ENCODE results near the gene G2E3. TPM values are rescaled to one million over a fixed set of nuclear protein-coding genes. Genes with fewer than 3 reads are reported as not detected.

G2E3 gene
- total and polyA plus RNA-seq, 2 of the 13 experiments (the other 11 are each of a cell fraction or from before 2014, with no cell fraction given): 22.8 to 63.0 TPM

- TF ChIP-seq PAF1 (CRISPR knock-in tag; IDR thresholded peaks at IDR 0.05) (peak; percentile 29; the same call in 1 of the 2 replicates), ISX (CRISPR knock-in tag; conservative IDR thresholded peaks at IDR 0.05) (peak; percentile 97), TAF15 (IDR thresholded peaks at IDR 0.05; ENCODE audit: low read depth, low read length, poor library complexity, severe bottlenecking) (peak; percentile 99), ZNF18 (CRISPR knock-in tag; IDR thresholded peaks at IDR 0.05; ENCODE audit: insufficient replicate concordance) (peak; percentile 90), PRPF4 (IDR thresholded peaks at IDR 0.05; ENCODE audit: low read depth, low read length, poor library complexity, severe bottlenecking) (no peak), FOXK2 (IDR thresholded peaks at IDR 0.05) (no peak), ZNF878 (CRISPR knock-in tag; IDR thresholded peaks at IDR 0.05) (peak; percentile 95), ZNF44 (CRISPR knock-in tag; IDR thresholded peaks at IDR 0.05) (peak; percentile 99), REPIN1 (CRISPR knock-in tag; IDR thresholded peaks at IDR 0.05; ENCODE audit: borderline replicate concordance, low read depth) (peak; percentile 99), ZNF563 (CRISPR knock-in tag; IDR thresholded peaks at IDR 0.05) (peak; percentile 99), HDAC1 (CRISPR knock-in tag; IDR thresholded peaks at IDR 0.05) (peak; percentile 99), ZNF160 (CRISPR knock-in tag; IDR thresholded peaks at IDR 0.05) (peak; percentile 96), ZNF280D (CRISPR knock-in tag; IDR thresholded peaks at IDR 0.05) (no peak)
- TF ChIP-seq, protein P1, sequence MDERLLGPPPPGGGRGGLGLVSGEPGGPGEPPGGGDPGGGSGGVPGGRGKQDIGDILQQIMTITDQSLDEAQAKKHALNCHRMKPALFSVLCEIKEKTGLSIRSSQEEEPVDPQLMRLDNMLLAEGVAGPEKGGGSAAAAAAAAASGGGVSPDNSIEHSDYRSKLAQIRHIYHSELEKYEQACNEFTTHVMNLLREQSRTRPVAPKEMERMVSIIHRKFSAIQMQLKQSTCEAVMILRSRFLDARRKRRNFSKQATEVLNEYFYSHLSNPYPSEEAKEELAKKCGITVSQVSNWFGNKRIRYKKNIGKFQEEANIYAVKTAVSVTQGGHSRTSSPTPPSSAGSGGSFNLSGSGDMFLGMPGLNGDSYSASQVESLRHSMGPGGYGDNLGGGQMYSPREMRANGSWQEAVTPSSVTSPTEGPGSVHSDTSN (CRISPR knock-in tag; IDR thresholded peaks at IDR 0.05): no peak
- TF ChIP-seq, protein P2, sequence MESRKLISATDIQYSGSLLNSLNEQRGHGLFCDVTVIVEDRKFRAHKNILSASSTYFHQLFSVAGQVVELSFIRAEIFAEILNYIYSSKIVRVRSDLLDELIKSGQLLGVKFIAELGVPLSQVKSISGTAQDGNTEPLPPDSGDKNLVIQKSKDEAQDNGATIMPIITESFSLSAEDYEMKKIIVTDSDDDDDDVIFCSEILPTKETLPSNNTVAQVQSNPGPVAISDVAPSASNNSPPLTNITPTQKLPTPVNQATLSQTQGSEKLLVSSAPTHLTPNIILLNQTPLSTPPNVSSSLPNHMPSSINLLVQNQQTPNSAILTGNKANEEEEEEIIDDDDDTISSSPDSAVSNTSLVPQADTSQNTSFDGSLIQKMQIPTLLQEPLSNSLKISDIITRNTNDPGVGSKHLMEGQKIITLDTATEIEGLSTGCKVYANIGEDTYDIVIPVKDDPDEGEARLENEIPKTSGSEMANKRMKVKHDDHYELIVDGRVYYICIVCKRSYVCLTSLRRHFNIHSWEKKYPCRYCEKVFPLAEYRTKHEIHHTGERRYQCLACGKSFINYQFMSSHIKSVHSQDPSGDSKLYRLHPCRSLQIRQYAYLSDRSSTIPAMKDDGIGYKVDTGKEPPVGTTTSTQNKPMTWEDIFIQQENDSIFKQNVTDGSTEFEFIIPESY (CRISPR knock-in tag; IDR thresholded peaks at IDR 0.05): peak; percentile 88
- TF ChIP-seq, protein P3, sequence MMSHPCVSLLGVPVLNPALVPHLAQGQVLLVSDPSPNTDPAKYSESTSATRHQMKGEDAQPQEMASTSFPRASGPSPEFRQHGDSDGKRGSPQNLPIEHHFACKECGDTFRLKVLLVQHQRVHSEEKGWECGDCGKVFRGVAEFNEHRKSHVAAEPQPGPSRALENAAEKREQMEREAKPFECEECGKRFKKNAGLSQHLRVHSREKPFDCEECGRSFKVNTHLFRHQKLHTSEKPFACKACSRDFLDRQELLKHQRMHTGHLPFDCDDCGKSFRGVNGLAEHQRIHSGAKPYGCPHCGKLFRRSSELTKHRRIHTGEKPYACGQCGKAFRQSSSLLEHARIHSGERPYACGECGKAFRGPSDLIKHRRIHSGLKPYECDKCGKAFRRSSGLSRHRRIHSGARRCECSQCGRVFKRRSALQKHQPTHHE (CRISPR knock-in tag; IDR thresholded peaks at IDR 0.05; ENCODE audit: borderline replicate concordance): peak; percentile 91
- TF ChIP-seq, protein P4, sequence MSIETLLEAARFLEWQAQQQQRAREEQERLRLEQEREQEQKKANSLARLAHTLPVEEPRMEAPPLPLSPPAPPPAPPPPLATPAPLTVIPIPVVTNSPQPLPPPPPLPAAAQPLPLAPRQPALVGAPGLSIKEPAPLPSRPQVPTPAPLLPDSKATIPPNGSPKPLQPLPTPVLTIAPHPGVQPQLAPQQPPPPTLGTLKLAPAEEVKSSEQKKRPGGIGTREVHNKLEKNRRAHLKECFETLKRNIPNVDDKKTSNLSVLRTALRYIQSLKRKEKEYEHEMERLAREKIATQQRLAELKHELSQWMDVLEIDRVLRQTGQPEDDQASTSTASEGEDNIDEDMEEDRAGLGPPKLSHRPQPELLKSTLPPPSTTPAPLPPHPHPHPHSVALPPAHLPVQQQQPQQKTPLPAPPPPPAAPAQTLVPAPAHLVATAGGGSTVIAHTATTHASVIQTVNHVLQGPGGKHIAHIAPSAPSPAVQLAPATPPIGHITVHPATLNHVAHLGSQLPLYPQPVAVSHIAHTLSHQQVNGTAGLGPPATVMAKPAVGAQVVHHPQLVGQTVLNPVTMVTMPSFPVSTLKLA (IDR thresholded peaks at IDR 0.05): 0 out of 2 replicates have a peak, but pooled peaks have one; percentile 59
Observed at GRCh38 chr14:30621940-30622830, 63.2 kb downstream of the G2E3 start, which contains the start of gene SCFD1 (continued).
